Sigmoid colon (tissue), 7 donors: ENCODE data around the gene ATP5MG. TPM values are rescaled to one million over a fixed set of nuclear protein-coding genes. Genes with fewer than 3 reads are reported as not detected.

ENCODE experiments used
- DNase-seq: peaks from one replicate; pipeline ENCODE4 v3.0.0-alpha.2; 2019
- H3K27ac ChIP-seq, 4 donors: fragments of 200-600 bp; sonication (generic); one replicate each; pipeline ENCODE4 v1.5.1; 2016 to 2019; ENCODE audit warnings: mild to moderate bottlenecking in 1 of 4
- H3K27me3 ChIP-seq, 3 donors: fragments of 200-600 bp; sonication (generic); one replicate each; pipeline ENCODE4 v1.5.1; 2019; ENCODE audit warnings: mild to moderate bottlenecking in 1 of 3
- H3K36me3 ChIP-seq, 4 donors: fragments of 200-600 bp; sonication (generic); one replicate each; pipeline ENCODE4 v1.5.1; 2016 to 2019
- H3K4me1 ChIP-seq, 4 donors: fragments of 200-600 bp; sonication (generic); one replicate each; pipeline ENCODE4 v1.5.1; 2017 to 2019
- H3K4me3 ChIP-seq, 4 donors: fragments of 200-600 bp; sonication (generic); one replicate each; pipeline ENCODE4 v1.5.1; 2017 to 2019; ENCODE audit warnings: mild to moderate bottlenecking in 2 of 4, moderate library complexity in 1 of 4
- H3K9me3 ChIP-seq, 4 donors: fragments of 200-600 bp in 3 of 4; sonication (generic) in 3 of 4; one replicate each; pipeline versions ENCODE4 v1.5.1 to v1.6.1; 2013 to 2019
- CTCF ChIP-seq, 4 experiments: fragments of 450-650 bp in 3 of 4; fragments of 200-600 bp in 1 of 4; IDR thresholded peaks; one replicate each; pipeline ENCODE4 v1.5.1; 2016 to 2019; ENCODE audit warnings: antibody characterized with exemption in 4 of 4, mild to moderate bottlenecking in 3 of 4, moderate library complexity in 2 of 4
- EP300 ChIP-seq, 4 donors: sonication (generic); formaldehyde crosslinking; IDR thresholded peaks; one replicate each; pipeline ENCODE4 v1.6.1; 2017; ENCODE audit warnings: antibody characterized with exemption in 4 of 4
- POLR2A ChIP-seq, 2 donors: fragments of 450-650 bp; IDR thresholded peaks; one replicate each; pipeline ENCODE4 v1.6.1; 2016; ENCODE audit warnings: antibody characterized with exemption in 2 of 2, mild to moderate bottlenecking in 2 of 2, moderate library complexity in 2 of 2
- POLR2AphosphoS5 ChIP-seq, 4 donors: sonication (generic); formaldehyde crosslinking; IDR thresholded peaks; one replicate each; pipeline ENCODE4 v1.6.1; 2017; ENCODE audit warnings: antibody characterized with exemption in 4 of 4
- WGBS, 2 donors: extraction: QIAGEN DNeasy Blood & Tissue Kit; methylation state at CpG; one replicate each; pipeline ENCODE4 v1.1.7; 2013; 5-methylcytosine and 5-hydroxymethylcytosine counted together
- intact Hi-C: fragments of 100-400 bp; cut with DNase I; formaldehyde crosslinking; loops from one replicate; pipeline ENCODE4 v1.15.1; 2023
- polyA plus RNA-seq, 3 donors: library from polyadenylated mRNA; stranded (reverse); fragments of 200-250 nt; gene quantifications; one replicate each; pipeline ENCODE4 v1.2.3, GENCODE V29; 2013
- total RNA-seq, 4 donors: library from RNA; depleted of rRNA; stranded (reverse); fragments of >200 nt; gene quantifications; one replicate each; pipeline ENCODE4 v1.1.0, GENCODE V29; 2016
- donor health status: healthy with polysubstance abuse.
- donor health status: Bipolar disorder and iron deficiency.
- donor health status: healthy.

The ATP5MG gene
- total and polyA plus RNA-seq, 7 donors, result 54.7 to 559 (median 141) TPM

GRCh38 chr11:118427707-118428106, 26.3 kb downstream of the ATP5MG start:
- no peaks in the 10 kb centered on the region for H3K4me1 ChIP-seq
- H3K36me3 ChIP-seq, result no peaks in the 10 kb centered on the region
- H3K9me3 ChIP-seq, result no peaks in the 10 kb centered on the region
- H3K27ac ChIP-seq, result no peak overlapping the region
- WGBS, 2 donors, result 0 to 4% methylated on average over 1 of the region's 1 CpG
- H3K4me3 ChIP-seq, result no peak overlapping the region
- H3K27me3 ChIP-seq, result no peaks in the 10 kb centered on the region
- no peak for DNase-seq
- intact Hi-C loops, result no loop called here
- TF ChIP-seq POLR2AphosphoS5 (IDR thresholded peaks at IDR 0.05), result no peak
- TF ChIP-seq CTCF (IDR thresholded peaks at IDR 0.05), result no peak
- TF ChIP-seq POLR2A (IDR thresholded peaks at IDR 0.05), result no peak
- no peak for TF ChIP-seq EP300 (IDR thresholded peaks at IDR 0.05)

- Histone ChIP-seq H3K27me3 (no peaks in the 10 kb centered on the region), H3K9me3 (no peaks in the 10 kb centered on the region), H3K4me3 (no peak overlapping the region), H3K36me3 (no peaks in the 10 kb centered on the region), H3K27ac (no peak overlapping the region), H3K4me1 (peaks cover 0 to 15% (median 7%) of the 10 kb centered on the region in 4 donors)
- intact Hi-C loops, result no loop called here
- no peak for TF ChIP-seq EP300 (IDR thresholded peaks at IDR 0.05)
- no peak for TF ChIP-seq POLR2A (IDR thresholded peaks at IDR 0.05)
- TF ChIP-seq CTCF (IDR thresholded peaks at IDR 0.05), result no peak
- no peak for TF ChIP-seq POLR2AphosphoS5 (IDR thresholded peaks at IDR 0.05)
- DNase-seq, result no peak
- WGBS, 2 donors, result 84 to 86% methylated on average over 2 of the region's 2 CpGs
Measured at GRCh38 chr11:118430956-118431355, 29.6 kb downstream of the ATP5MG start.

- Histone ChIP-seq H3K4me3 (peak overlapping the region; percentile 88 to 100 (median 98)), H3K27ac (peak overlapping the region in 1 of 4 donors; percentile 97), H3K27me3 (no peaks in the 10 kb centered on the region), H3K9me3 (no peaks in the 10 kb centered on the region), H3K36me3 (no peaks in the 10 kb centered on the region), H3K4me1 (peaks cover 3 to 39% (median 24%) of the 10 kb centered on the region in 4 donors)
- no peak for DNase-seq
- intact Hi-C loops, result loop anchor here (2.0 kb wide), 1 partner anchor 17 kb away; no protein-coding TSS in a partner anchor
- TF ChIP-seq POLR2A (IDR thresholded peaks at IDR 0.05), result no peak
- no peak for TF ChIP-seq CTCF (IDR thresholded peaks at IDR 0.05)
- no peak for TF ChIP-seq EP300 (IDR thresholded peaks at IDR 0.05)
- no peak for TF ChIP-seq POLR2AphosphoS5 (IDR thresholded peaks at IDR 0.05)
- WGBS, 2 donors, result 2% methylated on average over 9 of the region's 9 CpGs
Measured at GRCh38 chr11:118434123-118434552, 32.7 kb downstream of the ATP5MG start.

- intact Hi-C loops, result loop anchor here (2.0 to 5.0 kb wide), 2 partner anchors 18 to 53 kb away; no protein-coding TSS in a partner anchor
Measured at GRCh38 chr11:118434553-118435289, 33.3 kb downstream of the ATP5MG start.

GRCh38 chr11:118435290-118435892, 34.0 kb downstream of the ATP5MG start:
- no peaks in the 10 kb centered on the region for H3K9me3 ChIP-seq
- WGBS, 2 donors, result 0 to 1% methylated on average over 34 of the region's 34 CpGs
- intact Hi-C loops, result loop anchor here (2.0 to 5.0 kb wide), 2 partner anchors 19 to 52 kb away; no protein-coding TSS in a partner anchor
- no peaks in the 10 kb centered on the region for H3K27me3 ChIP-seq
- DNase-seq, result peak; percentile 72
- peak overlapping the region; percentile 88 to 100 (median 98) for H3K4me3 ChIP-seq
- H3K4me1 ChIP-seq, result peaks cover 3 to 51% (median 36%) of the 10 kb centered on the region in 4 donors
- no peaks in the 10 kb centered on the region for H3K36me3 ChIP-seq
- H3K27ac ChIP-seq, result peak overlapping the region; percentile 93 to 97 (median 95)
- no peak for TF ChIP-seq CTCF (IDR thresholded peaks at IDR 0.05)
- no peak for TF ChIP-seq POLR2AphosphoS5 (IDR thresholded peaks at IDR 0.05)
- TF ChIP-seq POLR2A (IDR thresholded peaks at IDR 0.05), result no peak
- no peak for TF ChIP-seq EP300 (IDR thresholded peaks at IDR 0.05)

More at GRCh38 chr11:118434553-118435289, 33.3 kb downstream of the ATP5MG start:
- peak overlapping the region; percentile 88 to 100 (median 98) for H3K4me3 ChIP-seq
- H3K4me1 ChIP-seq, result peaks cover 3 to 45% (median 29%) of the 10 kb centered on the region in 4 donors
- WGBS, 2 donors, result 0% methylated on average over 39 of the region's 39 CpGs
- H3K27ac ChIP-seq, result peak overlapping the region; percentile 93 to 97 (median 95)
- no peaks in the 10 kb centered on the region for H3K9me3 ChIP-seq
- DNase-seq, result peak; percentile 67
- no peaks in the 10 kb centered on the region for H3K27me3 ChIP-seq
- TF ChIP-seq EP300 (IDR thresholded peaks at IDR 0.05) (no peak), POLR2AphosphoS5 (IDR thresholded peaks at IDR 0.05) (no peak)
- no peaks in the 10 kb centered on the region for H3K36me3 ChIP-seq
